HG03342 (cell line): ENCODE data around the gene RHEX.
"Not testable (repeated sequence)": the region's sequence is repeated elsewhere in the genome, so short reads cannot be mapped to it uniquely, and the experiment has no call there.

Source experiments
- ATAC-seq: cut with Tn5 transposase; IDR thresholded peaks from one replicate; pipeline ENCODE4 v1.9.1; 2021; ENCODE audit warnings: mild to moderate bottlenecking, moderate library complexity; ENCODE audit not compliant: unreplicated experiment

Gene RHEX

DNA sequence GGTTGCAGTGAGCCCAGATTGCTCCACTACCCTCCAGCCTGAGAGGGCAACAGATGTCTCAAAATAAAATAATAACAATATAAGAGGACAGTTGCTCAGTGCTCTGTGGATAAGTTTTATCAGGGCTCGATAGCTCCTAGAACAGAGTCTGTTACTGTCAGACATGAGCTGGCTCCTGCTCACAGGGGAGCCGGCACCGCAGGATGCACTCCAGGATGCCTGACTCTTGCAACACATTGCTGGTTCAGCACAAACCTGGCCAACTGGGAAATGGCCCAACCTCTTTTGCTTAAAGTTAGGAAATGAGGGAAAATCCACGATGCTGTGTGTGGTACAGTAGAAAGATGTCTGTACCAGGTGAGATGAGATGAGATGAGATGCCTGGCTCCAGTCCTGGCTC, 23.5 kb upstream of the RHEX start:
- no peak for ATAC-seq

DNA sequence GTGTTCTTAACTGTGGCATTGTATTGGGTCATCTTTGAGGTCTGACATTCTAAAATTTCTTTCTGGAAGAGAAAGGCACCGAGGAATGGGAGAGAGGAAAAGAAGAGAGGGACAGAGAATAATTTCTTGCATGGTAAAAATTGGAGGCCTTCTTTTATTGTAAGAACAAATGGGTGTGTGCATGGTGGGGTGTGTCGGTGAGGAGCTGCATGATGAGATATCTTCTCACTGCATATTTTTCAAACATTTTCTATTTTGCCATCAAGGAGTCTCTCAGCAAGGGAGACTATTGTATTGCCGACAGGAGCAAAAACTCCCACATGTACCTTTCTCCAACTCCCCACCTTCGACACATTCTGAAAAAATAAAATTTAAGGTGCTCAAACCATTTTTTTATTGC, 22.8 kb upstream of the RHEX start:
- ATAC-seq, result no peak

DNA sequence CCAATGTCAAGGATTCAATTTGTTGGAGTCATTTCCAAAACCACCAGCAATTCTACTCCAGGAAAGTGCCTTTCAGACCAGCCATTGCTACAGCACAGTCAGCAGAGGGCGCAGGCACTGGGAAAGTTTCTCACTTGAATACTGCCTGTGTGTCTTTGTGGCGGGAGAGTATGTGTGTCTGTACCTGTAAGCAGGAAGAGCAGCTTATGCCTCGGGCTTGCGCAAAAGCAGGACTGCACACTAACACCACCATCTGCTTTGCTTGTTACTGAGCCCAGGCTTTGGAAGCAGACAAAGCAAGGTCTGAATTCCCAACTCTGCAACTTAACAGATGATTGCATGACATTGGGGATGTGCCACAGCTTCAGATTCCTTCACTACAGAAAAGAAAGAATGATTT, 22.3 kb upstream of the RHEX start:
- ATAC-seq, result peak; percentile 80

DNA sequence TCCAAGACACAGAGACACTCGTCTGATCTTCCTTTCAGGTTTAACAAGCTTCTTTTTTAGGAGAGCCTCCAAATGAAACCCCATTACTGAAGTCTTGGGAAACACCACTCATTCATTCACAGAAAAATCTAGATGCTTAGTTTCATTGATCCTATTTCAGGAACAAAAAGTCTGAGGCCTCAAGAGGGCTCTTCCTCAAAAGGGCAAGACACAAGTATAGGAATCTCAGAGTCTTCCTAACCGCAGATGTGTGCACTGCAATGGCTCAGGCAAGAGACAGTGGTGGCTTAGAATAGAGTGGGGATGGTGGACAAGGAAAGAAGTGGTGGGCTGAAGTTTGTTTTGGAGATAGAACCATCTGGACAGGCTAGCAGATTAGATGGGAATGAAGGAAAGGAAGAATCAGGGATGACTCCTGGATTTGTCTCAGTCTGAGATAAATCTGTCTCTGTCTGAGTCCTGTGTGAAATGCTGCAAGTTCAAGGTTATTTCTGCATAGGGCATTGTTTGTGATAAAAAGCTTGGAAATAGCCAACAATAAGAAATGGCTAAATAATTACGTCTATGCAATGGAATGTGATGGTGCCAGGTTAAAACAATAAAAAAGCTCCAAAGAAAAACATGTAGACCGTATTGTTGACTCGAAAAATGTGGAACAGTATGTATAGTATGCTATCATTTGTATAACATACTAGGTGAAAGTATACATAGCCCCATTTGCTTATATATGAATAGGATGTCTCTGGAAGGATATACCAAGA, 20.4 kb upstream of the RHEX start:
- ATAC-seq, result no peak

DNA sequence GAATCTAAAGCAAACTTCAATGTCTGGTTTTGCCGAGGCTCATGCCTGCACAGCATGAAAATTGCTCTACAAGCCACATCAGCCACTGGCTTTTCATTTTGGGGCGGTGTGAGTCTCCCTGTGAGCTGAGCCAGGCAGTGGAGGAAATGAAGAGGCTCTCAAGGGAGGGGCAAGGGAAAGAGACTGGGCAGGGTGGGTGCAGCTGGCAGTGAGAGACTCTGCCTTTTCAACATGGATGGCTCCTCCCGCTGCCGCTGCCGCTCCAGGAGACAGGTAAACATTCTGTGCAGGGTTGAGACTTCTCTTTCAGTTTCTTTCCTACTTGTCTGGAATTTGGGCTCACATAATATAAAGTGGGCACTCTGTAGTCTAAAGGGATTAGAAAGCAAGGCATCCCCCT, 17.9 kb upstream of the RHEX start:
- ATAC-seq, result no peak

DNA sequence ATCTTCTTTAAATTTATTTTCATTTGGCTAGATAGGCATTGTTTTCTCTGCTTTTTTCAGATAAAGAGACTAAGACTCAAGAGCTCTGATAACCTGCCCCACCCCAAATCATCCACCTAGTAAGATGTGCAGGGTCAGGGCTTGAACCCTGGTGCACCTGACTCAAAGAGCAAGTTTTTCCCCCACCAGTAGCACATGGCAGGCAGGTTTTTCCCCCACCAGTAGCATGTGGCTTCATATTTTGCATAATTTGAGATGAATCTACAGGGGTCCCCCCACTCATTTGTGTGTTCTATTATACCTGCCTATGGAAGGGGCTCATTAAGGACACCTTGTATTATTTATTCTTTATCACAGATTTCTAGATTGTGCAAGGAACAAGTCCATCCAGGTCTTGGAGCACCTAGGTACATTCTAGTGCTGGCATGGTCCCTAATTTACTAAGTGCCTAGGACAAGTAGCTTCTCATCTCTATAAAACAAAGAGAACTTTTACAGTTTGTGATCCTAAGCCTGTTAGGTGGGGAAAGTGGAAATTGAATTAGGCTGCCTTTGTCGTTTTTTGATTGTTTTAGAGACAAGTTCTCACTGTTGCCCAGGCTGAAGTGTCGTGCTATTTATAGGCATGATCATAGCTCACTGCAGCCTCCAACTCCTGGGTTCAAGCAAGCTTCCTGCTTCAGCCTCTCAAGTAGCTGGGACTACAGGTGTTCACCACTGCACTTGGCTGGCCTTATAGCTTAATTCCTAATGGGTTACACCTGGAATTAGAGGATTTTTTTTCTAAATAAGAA, 16.1 kb upstream of the RHEX start:
- ATAC-seq, result no peak

DNA sequence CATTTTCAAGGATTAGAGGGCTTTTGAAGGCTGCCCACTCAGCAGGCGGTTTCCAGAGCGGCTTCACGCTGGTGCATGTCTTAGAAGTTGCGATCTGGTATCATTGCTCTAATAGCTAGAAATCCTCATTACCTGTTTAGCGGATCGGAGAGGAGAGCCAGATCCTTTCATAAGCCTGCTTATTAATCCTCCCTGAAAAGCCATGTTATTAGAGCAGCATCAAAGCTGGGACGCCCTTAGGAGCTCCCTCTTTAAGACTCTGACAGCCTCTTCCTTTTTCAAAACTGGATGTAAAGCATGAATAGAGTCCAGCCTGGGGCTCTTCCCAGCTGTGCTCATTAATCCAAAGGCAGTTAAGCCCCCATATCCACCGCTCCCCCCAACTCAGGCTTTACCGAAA, 15.4 kb upstream of the RHEX start:
- no peak for ATAC-seq

DNA sequence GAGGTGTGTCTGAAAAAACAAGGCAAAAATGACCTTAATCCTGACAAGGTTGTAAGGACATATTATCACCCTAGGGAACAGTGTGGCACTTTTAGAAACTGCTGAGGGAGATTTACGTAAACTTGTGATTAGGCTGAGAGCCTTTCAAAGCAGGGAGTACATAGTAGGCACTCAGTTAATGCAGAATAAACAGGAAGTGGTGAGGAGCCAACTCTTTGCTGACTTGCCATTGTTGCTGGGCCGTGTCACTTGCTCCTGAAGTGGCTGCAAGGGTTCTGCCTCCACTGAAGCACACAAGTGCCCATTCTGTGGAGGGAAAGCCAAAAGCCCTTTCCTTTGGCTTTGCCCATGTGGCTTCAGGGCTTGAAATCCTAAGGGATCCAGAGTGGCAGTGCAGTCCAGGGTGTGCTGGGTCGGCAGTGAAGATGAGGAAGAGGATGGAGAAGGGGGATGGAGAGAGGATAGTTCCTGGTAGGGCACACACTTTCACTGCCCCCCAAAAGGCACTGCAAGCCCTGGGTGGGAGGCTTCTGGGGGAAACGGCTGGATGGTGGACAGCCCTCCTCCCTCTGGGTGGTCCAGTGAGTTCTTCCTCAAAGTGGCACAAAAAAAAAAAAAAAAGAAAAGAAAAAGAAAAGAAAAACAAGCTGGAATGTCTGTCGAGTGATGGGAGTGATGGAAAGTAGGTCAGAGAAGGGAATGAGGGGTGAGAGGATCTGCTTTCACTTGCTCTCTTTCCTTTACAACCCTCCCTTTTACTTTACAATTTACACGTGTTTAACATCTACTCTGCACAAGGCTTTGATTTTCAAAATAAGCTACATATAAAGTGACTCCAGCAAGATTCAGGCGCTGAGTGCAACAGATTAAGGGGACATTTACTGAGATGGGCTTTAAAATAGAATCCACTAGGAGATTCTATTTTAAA, 13.7 kb upstream of the RHEX start:
- ATAC-seq, result no peak

DNA sequence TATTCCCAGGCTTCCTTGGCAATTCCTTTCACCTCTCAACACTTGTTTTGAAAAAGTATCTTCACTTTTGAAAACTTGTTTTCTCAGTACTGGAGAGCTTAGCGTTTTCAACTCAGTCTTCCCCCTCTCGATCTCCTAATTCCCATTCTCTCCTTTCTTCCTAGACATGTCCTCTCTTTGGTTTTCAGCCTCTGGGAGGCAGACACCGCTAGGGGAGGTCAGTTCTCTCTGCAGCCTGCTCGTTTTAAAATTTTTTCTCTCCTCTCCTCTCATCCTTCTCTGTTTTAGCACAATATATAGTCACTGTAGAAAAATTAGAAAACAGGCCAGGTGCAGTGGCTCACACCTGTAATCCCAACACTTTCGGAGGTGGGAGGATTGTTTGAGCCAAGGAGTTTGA, 12.6 kb upstream of the RHEX start:
- ATAC-seq, result no peak

DNA sequence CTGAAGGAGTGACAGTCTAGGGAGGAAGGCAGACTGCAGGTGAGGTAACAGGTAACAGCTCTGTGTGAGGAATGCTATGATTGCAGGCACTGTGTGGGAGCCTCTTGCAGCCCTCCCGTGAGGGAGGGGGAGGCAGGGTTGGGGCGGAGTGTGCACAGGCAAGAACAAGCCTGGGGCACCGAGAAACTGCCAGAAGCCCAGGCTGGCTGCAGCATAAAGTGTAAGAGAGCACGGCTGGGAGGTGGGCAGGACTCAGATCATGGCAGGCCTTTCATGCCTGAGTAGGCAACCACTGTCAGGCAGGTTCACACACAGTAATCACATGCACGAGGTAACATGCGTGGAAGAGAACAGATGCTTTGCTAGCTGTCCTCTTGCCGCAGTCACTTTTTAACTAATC, 11.3 kb upstream of the RHEX start:
- ATAC-seq, result no peak

DNA sequence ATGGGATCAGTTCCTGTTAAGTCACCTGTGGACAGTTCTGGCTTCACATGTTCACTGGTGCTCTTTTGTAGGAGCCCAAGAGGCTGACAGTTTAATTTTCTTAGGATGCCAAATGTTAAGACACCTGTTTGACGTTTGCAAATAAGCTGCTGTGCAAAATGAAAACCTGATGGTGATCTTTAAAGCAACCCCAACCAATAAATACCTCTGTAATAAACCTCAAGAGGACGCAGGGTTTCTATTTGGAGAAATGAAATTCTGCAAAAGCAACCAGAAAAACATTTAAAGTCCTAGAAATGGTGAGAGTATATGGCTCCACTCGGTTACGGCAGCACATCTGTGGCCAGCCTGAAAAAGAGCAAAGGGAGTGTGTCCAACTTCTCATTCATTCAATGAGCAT, 5.7 kb upstream of the RHEX start:
- no peak for ATAC-seq

DNA sequence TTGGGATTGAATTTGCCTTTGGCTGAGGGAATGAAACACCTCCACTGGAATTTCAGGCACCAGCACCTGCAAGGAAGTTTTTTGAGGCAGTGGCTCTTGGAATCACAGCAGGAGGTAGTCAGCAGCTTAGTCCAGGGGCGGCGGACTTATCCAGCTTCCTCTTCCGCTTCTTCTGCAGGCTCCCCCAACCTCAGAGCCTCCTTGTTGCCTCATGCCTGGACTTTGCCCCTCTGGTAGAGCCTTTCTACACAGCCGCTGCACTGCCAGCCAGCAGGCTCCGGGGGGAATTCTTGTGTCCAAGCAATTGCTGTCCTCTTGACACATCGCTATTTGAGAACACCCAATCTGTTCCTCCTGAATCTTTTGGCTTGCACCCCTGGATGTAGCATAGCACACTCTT, 4.4 kb upstream of the RHEX start:
- no peak for ATAC-seq

DNA sequence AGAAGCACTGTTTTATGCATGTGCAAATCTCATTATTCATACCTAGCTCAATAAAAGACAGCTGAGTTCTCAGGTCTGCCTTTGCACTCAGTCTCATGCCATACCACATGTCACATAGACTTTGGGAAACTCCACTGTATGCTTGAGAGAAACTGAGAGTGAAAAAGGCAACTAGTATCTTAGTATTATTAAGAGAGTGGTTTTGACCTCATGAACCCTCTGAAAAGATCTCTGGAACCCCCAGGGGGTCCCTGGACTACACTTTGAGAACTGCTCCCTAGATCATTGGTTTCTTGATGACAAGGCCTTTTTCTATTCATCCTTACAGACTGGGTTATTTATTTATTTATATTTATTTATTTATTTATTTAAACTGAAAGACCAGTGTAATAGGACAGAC, 3.7 kb upstream of the RHEX start:
- peak; percentile 56 for ATAC-seq

DNA sequence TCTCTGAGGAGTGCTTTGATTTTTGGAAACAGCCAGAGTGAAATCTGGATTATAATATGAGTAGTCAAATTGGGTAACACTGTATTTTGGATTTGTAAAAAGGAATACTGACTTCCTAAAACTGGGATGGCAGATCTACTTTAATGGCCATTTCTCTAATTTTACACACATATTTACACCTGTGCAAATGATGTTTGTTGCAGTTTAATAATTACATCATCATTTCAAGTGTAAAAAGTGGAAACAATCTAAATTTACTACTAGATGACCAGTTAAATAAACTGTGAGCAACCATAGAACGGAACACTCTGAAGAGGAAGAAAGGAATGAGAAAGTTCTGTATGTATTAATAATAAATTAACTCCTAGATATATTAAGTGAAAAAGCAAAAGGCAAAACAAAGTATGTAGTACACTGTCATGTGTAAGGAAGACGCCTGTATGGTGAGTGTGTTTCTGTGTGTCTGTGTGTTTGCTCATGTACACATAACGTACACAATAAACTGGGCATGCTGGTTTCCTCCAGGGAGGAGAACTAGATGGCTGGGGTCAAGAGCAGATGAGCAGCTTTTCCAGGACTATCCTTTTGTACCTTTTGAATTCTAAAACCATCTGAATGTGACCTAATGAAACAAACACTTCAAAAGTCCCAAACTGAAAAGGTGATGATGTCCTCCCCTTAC, 2.9 kb upstream of the RHEX start:
- no peak for ATAC-seq

DNA sequence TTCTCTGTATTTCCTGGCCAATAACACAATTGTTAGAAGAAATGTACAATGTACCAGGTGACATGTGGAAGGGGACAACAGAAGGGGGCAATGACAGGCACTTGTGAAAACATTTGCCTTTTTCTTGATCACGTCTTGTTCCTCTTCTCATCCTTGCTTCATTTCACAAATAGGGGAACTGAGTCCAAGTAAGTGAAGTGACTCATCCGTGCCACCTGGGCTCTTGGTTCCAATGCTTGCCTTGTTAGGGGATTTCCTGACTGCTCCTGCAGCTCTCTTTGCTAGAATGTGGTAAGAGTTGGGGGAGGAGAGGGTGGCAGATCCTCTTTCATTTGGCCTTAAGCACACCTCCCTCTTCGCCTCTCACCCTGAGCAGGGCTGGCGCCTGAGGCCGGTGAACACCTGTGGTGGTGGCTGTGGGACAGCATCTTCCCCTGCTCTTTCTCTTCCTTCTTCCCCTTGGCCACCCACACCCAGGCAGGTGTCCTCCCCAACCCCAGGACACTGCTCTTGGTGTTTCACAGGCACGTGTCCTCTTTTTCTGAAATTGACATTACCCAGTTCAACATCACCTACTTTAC, 2.2 kb upstream of the RHEX start:
- ATAC-seq, result peak; percentile 81

DNA sequence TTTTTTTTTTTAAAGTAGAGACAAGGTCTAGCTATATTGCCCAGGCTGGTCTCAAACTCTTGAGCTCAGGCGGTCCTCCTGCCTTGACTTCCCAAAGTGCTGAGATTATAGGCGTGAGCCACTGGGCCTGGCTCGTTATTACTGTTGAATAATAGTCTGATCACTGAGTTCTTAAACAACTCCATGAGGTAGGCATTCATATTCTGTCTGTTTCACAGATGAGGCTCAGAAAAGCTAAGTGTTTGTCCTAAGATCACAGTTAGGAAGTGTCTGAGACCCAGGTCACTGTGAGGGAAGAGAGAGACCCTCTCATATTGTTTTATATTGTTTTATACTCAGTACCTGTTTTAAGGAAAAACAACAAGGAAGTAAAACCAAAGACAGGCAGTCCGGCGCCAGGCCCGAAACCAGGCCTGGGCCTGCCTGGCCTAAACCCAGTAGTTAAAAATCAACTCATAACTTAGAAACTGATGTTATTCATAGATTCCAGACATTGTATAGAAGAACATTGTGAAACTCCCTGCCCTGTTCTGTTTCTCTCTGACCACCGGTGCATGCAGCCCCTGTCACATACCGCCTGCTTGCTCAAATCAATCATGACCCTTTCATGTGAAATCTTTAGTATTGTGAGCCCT, 625 bp upstream of the RHEX start:
- ATAC-seq, result not testable (repeated sequence)

DNA sequence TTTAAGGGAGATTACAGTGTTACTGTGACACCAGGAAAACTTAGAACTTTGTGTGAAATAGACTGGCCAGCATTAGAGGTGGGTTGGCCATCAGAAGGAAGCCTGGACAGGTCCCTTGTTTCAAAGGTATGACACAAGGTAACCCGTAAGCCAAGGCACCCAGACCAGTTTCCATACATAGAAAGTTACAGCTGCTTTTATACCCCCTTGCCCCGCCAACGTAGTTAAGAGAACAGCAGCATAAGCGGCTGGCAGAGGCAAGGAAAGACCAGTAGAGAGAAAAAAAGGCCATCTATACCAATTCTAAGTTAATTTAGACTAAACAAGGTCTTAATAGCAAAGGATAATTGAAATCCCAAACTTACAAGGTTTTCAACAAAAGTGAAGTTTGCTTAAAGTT, 643 bp downstream of the RHEX start:
- ATAC-seq, result not testable (repeated sequence)

DNA sequence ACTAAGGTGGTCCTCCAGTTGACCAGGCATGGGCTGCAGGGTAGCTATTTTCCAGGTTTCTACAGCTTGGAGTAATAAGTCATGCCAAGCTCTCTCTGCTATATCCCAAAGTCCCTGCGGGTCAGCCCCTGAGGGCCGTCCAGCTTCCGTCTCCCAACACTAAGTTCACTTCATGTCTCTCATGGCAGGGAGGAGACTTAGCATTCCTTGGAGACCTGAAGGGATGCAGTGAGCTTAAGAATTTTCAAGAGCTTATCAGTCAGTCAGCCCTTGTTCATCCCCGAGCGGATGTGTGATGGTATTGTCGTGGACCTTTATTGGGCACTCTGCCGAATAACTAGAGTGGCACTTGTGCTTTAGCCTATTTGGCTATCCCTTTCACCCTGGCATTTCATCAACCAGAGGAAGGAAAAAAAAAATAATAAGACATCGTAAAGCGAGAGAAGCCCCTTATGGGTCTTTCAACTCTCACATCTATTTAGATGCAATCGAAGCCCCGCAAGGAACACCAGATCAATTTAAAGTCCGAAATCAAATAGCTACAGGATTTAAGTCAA, 2.2 kb downstream of the RHEX start:
- ATAC-seq, result not testable (repeated sequence)

DNA sequence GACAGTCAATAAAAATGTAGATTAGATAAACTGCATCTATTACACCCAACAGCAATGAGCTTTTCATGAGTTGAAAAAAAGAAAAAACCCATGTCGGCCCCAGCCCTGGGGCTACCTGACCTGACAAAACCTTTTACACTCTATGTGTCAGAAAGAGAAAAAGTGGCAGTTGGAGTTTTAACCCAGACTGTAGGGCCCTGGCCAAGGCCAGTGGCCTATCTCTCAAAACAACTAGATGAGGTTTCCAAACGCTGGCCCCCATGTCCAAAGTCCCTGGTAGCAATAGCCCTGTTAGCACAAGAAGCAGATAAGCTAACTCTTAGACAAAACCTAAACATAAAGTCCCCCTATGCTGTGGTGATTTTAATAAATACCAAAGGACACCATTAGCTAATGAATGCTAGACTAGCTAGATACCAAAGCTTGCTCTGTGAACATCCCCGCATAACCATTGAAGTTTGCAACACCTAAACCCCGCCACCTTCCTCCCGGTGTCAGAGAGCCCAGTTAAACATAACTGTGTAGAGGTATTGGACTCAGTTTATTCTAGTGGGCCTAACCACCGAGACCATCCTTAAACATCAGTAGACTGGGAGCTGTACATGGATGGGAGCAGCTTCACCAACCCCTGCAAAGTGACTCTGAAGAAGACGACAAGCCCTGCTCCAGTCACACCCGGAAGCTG, 2.8 kb downstream of the RHEX start:
- not testable (repeated sequence) for ATAC-seq
